Kidney (tissue), 14 donors: ENCODE data around the gene AEBP1. TPM values are rescaled to one million over a fixed set of nuclear protein-coding genes. Genes with fewer than 3 reads are reported as not detected.

ENCODE experiments used
- DNase-seq, 5 donors: peaks; one replicate each; pipeline ENCODE4 v3.0.0-alpha.2; 2013 to 2020
- FAIRE-seq: peaks from 2 replicates; lab custom pipeline; 2012; peaks lifted over from hg19 to GRCh38; lab: Jason Lieb, UNC
- H3K27ac ChIP-seq, 2 donors: one replicate each; pipeline ENCODE4 v1.7.0; 2013; ENCODE audit warnings: low read depth in 2 of 2, low read length in 2 of 2, inconsistent platforms in 1 of 2
- H3K27me3 ChIP-seq: one replicate; pipeline ENCODE4 v1.7.1; 2013; ENCODE audit warnings: low read length, inconsistent platforms; ENCODE audit not compliant: control insufficient read depth, insufficient read depth
- H3K36me3 ChIP-seq, 3 donors: one replicate each; pipeline versions ENCODE4 v1.7.0 to v1.7.1; 2013; ENCODE audit warnings: low read length in 3 of 3, control low read depth in 1 of 3, inconsistent platforms in 1 of 3; ENCODE audit not compliant: insufficient read depth in 3 of 3, control insufficient read depth in 2 of 3
- H3K4me1 ChIP-seq, 3 donors: one replicate each; pipeline versions ENCODE4 v1.7.0 to v1.7.1; 2013; ENCODE audit warnings: low read length in 3 of 3, inconsistent platforms in 1 of 3, low read depth in 1 of 3; ENCODE audit not compliant: control insufficient read depth in 2 of 3, insufficient read depth in 2 of 3
- H3K4me3 ChIP-seq, 3 donors: one replicate each; pipeline versions ENCODE4 v1.7.0 to v1.8.1; 2013; ENCODE audit warnings: low read length in 3 of 3, control low read depth in 1 of 3, inconsistent platforms in 1 of 3
- H3K9ac ChIP-seq, 3 donors: one replicate each; pipeline versions ENCODE4 v1.7.0 to v1.7.1; 2013; ENCODE audit warnings: low read length in 3 of 3, control low read depth in 1 of 3, inconsistent platforms in 1 of 3
- H3K9me3 ChIP-seq, 3 donors: one replicate each; pipeline versions ENCODE4 v1.7.0 to v1.7.1; 2013; ENCODE audit warnings: low read length in 3 of 3, control low read depth in 1 of 3, inconsistent platforms in 1 of 3; ENCODE audit not compliant: control insufficient read depth in 2 of 3, insufficient read depth in 1 of 3
- intact Hi-C: fragments of 100-400 bp; cut with DNase I; formaldehyde crosslinking; loops from one replicate; pipeline ENCODE4 v1.11.1; 2022
- polyA plus RNA-seq: library from polyadenylated mRNA; stranded (reverse); fragments of 350-450 nt; fragmentation: Illumina TruSeq; extraction: RNeasy Lipid Tissue Mini Kit (QIAGEN cat#74804); gene quantifications from one replicate; pipeline ENCODE4 v1.2.3, GENCODE V29; 2014; ENCODE audit warnings: low read depth, low replicate concordance; ENCODE audit not compliant: insufficient read depth
- total RNA-seq: library from RNA; stranded (reverse); fragmentation: NEBNext Ultra II Directional; extraction: Animal tissue kit (Norgen Biotek cat#: 25700); gene quantifications from one replicate; pipeline ENCODE4 v1.2.1, GENCODE V29; 2021
- TF ChIP-seq, protein P1 (sequence below): IDR thresholded peaks from 3 replicates; pipeline ENCODE4 v1.5.1; 2012; ENCODE audit warnings: mild to moderate bottlenecking, moderate library complexity, borderline replicate concordance; ENCODE audit not compliant: insufficient read depth; ENCODE audit errors: extremely low read depth
- donor health status: control.
- donor health status: control.
- donor health status: control.
- donor health status: control.
- donor health status: control.
- donor health status: DM: yes; HTN: yes; CAD: no.
- donor health status: Normal renal cell carcinoma (clear cell type).

The AEBP1 gene
- total and polyA plus RNA-seq, 2 donors from 2014 or later = 89.4 to 164 TPM

DNA sequence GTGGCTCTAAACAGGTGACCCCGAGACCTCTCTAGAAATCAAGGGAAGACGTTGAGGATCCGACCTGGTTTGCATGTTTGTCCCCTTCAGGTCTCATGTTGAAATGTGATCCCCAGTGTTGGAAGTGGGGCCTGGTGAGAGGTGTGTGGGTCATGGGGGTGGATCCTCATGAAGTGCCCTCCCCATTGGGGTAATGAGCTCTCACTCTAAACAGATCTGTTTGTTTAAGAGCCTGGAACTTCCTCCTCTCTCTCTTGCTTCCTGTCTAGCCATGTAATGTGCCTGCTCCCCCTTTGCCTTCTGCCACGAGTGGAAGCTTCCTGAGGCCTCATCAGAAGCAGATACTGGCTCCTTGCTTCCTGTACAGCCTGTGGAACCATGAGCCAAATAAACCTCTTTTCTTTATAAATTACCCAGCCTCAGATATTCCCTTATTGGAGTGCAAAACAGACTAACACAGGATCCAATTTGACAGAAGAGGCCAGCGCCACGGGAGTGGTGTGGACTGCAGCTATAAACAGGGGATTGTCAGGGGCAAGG is 11.0 kb upstream of the AEBP1 start:
- Histone ChIP-seq H3K4me3 (no peak overlapping the region), H3K4me1 (peaks cover 0 to 7% (median 4%) of the 10 kb centered on the region in 3 donors), H3K27ac (no peak overlapping the region), H3K36me3 (no peaks in the 10 kb centered on the region), H3K9me3 (no peaks in the 10 kb centered on the region), H3K9ac (no peak overlapping the region), H3K27me3 (no peaks in the 10 kb centered on the region)
- FAIRE-seq = no peak
- TF ChIP-seq, protein P1, sequence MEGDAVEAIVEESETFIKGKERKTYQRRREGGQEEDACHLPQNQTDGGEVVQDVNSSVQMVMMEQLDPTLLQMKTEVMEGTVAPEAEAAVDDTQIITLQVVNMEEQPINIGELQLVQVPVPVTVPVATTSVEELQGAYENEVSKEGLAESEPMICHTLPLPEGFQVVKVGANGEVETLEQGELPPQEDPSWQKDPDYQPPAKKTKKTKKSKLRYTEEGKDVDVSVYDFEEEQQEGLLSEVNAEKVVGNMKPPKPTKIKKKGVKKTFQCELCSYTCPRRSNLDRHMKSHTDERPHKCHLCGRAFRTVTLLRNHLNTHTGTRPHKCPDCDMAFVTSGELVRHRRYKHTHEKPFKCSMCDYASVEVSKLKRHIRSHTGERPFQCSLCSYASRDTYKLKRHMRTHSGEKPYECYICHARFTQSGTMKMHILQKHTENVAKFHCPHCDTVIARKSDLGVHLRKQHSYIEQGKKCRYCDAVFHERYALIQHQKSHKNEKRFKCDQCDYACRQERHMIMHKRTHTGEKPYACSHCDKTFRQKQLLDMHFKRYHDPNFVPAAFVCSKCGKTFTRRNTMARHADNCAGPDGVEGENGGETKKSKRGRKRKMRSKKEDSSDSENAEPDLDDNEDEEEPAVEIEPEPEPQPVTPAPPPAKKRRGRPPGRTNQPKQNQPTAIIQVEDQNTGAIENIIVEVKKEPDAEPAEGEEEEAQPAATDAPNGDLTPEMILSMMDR = no peak
- peak in 1 of 5 donors; percentile 7 for DNase-seq
- intact Hi-C loops = no loop called here

DNA sequence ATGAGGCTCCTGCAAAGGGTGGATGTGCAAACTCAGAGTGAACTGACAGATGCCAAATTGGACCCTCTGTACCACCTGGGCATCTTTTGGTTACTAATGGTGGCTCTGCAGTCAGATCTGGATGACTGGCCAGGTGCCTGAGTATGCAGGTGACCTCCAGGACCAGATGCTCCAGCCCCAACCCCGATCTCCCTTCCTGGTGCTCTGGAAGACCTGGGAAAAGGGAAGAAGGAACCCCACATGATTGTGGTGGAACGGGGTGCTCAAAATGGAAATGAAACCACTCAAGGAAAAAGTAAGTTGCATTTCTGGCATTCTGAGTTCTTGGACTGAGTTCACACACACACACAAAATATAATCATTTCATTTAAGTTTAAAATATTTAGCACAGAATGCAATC is 9.8 kb upstream of the AEBP1 start:
- intact Hi-C loops = no loop called here
- DNase-seq (no peak), FAIRE-seq (no peak)
- H3K27me3 ChIP-seq = no peaks in the 10 kb centered on the region
- no peaks in the 10 kb centered on the region for H3K36me3 ChIP-seq
- H3K4me1 ChIP-seq = no peaks in the 10 kb centered on the region
- no peak overlapping the region for H3K9ac ChIP-seq
- no peak overlapping the region for H3K27ac ChIP-seq
- TF ChIP-seq, protein P1 = no peak
- H3K4me3 ChIP-seq = no peak overlapping the region
- no peaks in the 10 kb centered on the region for H3K9me3 ChIP-seq

DNA sequence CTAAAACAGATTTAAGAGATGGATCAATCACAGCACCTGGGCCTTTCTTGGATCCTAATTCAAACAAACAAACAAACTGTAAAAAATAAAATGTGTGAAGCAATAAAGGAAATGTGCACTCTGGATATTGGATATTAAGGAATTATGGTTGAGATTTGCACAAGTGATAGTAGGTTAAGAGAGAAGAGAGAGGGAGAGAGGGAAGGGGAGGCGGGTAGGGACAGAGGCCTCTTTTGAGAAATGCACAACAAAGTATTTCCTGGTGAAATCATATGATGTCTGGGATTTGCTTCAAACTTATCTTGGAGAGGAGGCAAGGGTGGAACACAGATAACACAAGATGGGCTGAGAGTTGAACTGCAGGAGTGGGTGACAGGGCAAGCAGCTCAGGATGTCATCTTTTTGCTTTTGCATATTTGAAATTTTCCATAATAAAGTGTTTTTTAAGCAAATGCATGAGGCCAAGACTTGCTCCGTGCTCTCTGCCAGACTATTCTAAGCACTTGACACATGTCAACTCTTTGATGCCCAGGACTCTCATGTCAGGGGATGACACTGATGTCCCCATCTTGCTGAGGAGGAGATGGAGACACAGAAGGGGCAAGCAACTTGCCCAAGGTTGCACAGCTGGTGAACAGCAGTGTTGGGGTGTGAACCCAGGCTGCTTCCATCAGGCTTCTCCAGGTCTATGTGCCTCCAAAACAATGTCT is 9.1 kb upstream of the AEBP1 start:
- Histone ChIP-seq H3K36me3 (no peaks in the 10 kb centered on the region), H3K9ac (no peak overlapping the region), H3K27me3 (no peaks in the 10 kb centered on the region), H3K4me1 (no peaks in the 10 kb centered on the region), H3K4me3 (no peak overlapping the region), H3K9me3 (no peaks in the 10 kb centered on the region), H3K27ac (no peak overlapping the region)
- TF ChIP-seq, protein P1 = no peak
- no peak for FAIRE-seq
- DNase-seq = peak in 1 of 5 donors; percentile 28
- intact Hi-C loops = no loop called here
